Loucy (cell line): ENCODE measurements around the gene PDXK.

Experiments
- H2AFZ ChIP-seq: fragments of 200-600 bp; sonication (generic); 2 replicates; pipeline ENCODE4 v1.6.0; 2016; ENCODE audit warnings: antibody characterized with exemption, mild to moderate bottlenecking, low read length, moderate library complexity
- H3F3A ChIP-seq: fragments of 200-600 bp; 2 replicates; pipeline ENCODE4 v1.6.0; 2016; ENCODE audit warnings: antibody characterized with exemption, low read depth, mild to moderate bottlenecking
- H3K27me3 ChIP-seq: fragments of 200-600 bp; sonication (generic); 2 replicates; pipeline ENCODE4 v1.6.1; 2014; ENCODE audit warnings: low read length, mild to moderate bottlenecking; ENCODE audit not compliant: insufficient read depth, poor library complexity, severe bottlenecking
- H3K36me3 ChIP-seq: fragments of 200-600 bp; sonication (generic); 2 replicates; pipeline ENCODE4 v1.6.1; 2016; ENCODE audit warnings: low read length; ENCODE audit not compliant: insufficient read depth
- H3K4me1 ChIP-seq: fragments of 200-600 bp; sonication (generic); 2 replicates; pipeline ENCODE4 v1.5.1; 2014; ENCODE audit warnings: low read length, mild to moderate bottlenecking; ENCODE audit not compliant: insufficient read depth, poor library complexity, severe bottlenecking
- H3K4me2 ChIP-seq: fragments of 200-600 bp; sonication (generic); 2 replicates; pipeline ENCODE4 v1.6.0; 2014; ENCODE audit warnings: antibody characterized with exemption, low read length, low read depth, mild to moderate bottlenecking; ENCODE audit not compliant: poor library complexity, severe bottlenecking
- H3K4me3 ChIP-seq: fragments of 200-600 bp; sonication (generic); 2 replicates; pipeline ENCODE4 v1.5.1; 2014; ENCODE audit warnings: low read length, mild to moderate bottlenecking, mixed read lengths; ENCODE audit not compliant: poor library complexity, severe bottlenecking
- H3K79me2 ChIP-seq: fragments of 200-600 bp; sonication (generic); 2 replicates; pipeline ENCODE4 v1.6.1; 2014; ENCODE audit warnings: low read length; ENCODE audit not compliant: insufficient read depth
- H3K9ac ChIP-seq: fragments of 200-600 bp; sonication (generic); 2 replicates; pipeline ENCODE4 v1.6.0; 2014; ENCODE audit warnings: mild to moderate bottlenecking, low read depth, low read length, moderate library complexity; ENCODE audit not compliant: poor library complexity, severe bottlenecking
- H3K9me2 ChIP-seq: fragments of 200-600 bp; sonication (generic); replicated peaks from 2 replicates; pipeline ENCODE4 v1.6.1; 2016; ENCODE audit warnings: low read depth, low read length, mixed read lengths
- H3K9me3 ChIP-seq: fragments of 200-600 bp; sonication (generic); 2 replicates; pipeline ENCODE4 v1.6.1; 2014; ENCODE audit warnings: mild to moderate bottlenecking, antibody characterized with exemption, low read length, low read depth; ENCODE audit not compliant: insufficient read depth
- H4K20me1 ChIP-seq: fragments of 200-600 bp; sonication (generic); 2 replicates; pipeline ENCODE4 v1.6.0; 2014; ENCODE audit warnings: antibody characterized with exemption, low read length, mild to moderate bottlenecking; ENCODE audit not compliant: insufficient read depth, poor library complexity, severe bottlenecking
- EZH2phosphoT487 ChIP-seq: fragments of 200-600 bp; IDR thresholded peaks from 2 replicates; pipeline ENCODE4 v1.6.1; 2018; ENCODE audit warnings: antibody characterized with exemption, mild to moderate bottlenecking, moderate library complexity, borderline replicate concordance
- TF ChIP-seq, protein P1 (sequence below): fragments of 200-600 bp; sonication (generic); conservative IDR thresholded peaks from 2 replicates; pipeline ENCODE4 v1.5.1; 2014; ENCODE audit warnings: mild to moderate bottlenecking, antibody characterized with exemption, low read length

The PDXK gene

DNA sequence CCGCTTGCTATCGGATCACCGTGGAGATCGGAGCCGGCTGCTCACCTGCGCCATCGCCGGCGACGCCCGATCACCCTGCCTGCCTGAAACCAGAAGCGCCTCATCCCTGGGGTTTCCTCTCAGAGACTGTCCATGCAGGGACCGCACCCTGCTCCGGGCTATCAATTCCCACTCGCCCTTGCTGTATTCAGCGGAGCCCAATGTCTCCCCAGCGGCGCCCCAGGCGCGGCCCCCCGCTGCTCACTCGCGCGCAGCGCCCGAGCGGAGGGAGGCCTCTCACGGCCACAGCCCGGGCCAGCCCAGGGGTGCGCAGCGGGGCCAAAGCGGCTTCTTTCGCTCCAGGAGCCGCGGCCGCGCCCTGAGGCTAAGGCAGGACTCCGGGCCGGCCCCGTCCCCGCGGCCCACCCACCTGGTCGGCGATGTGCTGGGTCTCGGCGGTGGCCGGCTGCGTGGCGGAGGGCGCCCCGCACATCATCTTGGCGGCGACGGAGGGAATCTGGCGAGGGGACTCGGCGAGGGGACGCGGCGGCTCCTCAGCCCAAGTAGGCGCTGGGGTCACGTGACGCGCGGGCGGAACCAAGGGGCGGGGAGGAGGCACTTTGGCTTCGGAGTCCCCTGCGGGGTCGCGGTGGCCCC lies 57.0 kb downstream of the PDXK start, which contains the start of gene CSTB:
CSTB (minus strand) TSS at position 514 of the 636 bp plus-strand sequence; CDS start at position 475, 39 bp downstream.
- Histone ChIP-seq H3K9ac (peak within 1 kb of the TSS; percentile 82), H3K79me2 (peaks cover 41% of the 10 kb centered on the region), H3K9me2 (no peaks in the 10 kb centered on the region), H3K36me3 (peaks cover 11% of the 10 kb centered on the region; the same call in 1 of the 2 replicates), H3K27me3 (no peaks in the 10 kb centered on the region), H2AFZ (peak within 1 kb of the TSS; percentile 83), H4K20me1 (peaks cover 22% of the 10 kb centered on the region), H3K9me3 (no peaks in the 10 kb centered on the region), H3K4me2 (peak within 1 kb of the TSS; percentile 88), H3F3A (peaks cover 6% of the 10 kb centered on the region; the same call in 1 of the 2 replicates), H3K4me3 (peak within 1 kb of the TSS; percentile 81), H3K4me1 (peaks cover 46% of the 10 kb centered on the region)
- TF ChIP-seq, protein P1, sequence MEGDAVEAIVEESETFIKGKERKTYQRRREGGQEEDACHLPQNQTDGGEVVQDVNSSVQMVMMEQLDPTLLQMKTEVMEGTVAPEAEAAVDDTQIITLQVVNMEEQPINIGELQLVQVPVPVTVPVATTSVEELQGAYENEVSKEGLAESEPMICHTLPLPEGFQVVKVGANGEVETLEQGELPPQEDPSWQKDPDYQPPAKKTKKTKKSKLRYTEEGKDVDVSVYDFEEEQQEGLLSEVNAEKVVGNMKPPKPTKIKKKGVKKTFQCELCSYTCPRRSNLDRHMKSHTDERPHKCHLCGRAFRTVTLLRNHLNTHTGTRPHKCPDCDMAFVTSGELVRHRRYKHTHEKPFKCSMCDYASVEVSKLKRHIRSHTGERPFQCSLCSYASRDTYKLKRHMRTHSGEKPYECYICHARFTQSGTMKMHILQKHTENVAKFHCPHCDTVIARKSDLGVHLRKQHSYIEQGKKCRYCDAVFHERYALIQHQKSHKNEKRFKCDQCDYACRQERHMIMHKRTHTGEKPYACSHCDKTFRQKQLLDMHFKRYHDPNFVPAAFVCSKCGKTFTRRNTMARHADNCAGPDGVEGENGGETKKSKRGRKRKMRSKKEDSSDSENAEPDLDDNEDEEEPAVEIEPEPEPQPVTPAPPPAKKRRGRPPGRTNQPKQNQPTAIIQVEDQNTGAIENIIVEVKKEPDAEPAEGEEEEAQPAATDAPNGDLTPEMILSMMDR, result peak; percentile 26; the same call in 1 of the 2 replicates
- TF ChIP-seq EZH2phosphoT487, result no peak

DNA sequence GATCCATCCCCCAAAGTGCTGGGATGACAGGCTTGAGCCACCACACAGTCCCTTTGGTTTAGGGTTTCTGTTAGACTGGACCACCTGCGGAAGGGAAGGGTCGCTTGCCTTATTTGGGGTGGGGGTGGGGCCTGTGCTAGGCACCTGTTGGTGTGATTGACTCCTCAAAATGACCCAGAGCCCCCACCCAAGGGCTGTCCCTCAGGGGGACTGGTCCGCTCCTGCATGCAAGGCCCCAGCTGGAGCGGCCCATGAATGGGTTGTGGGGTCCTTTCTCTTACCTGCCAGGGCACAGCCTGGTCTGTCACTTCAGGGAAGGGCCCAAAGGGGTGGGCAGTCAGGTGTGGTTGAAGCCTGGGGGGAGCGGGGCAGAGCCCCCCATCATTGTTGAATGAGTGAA lies 59.0 kb downstream of the PDXK start:
- peak overlapping the region; percentile 74 for H3K9ac ChIP-seq
- H3K4me3 ChIP-seq, result peak overlapping the region; percentile 64
- no peaks in the 10 kb centered on the region for H3K27me3 ChIP-seq
- no peak overlapping the region for H2AFZ ChIP-seq
- H3K4me1 ChIP-seq, result peaks cover 56% of the 10 kb centered on the region
- peaks cover 22% of the 10 kb centered on the region for H4K20me1 ChIP-seq
- H3K79me2 ChIP-seq, result peaks cover 41% of the 10 kb centered on the region
- no peaks in the 10 kb centered on the region for H3K9me2 ChIP-seq
- TF ChIP-seq EZH2phosphoT487, result no peak
- TF ChIP-seq, protein P1, result no peak
- peaks cover 6% of the 10 kb centered on the region; the same call in 1 of the 2 replicates for H3F3A ChIP-seq
- H3K36me3 ChIP-seq, result peaks cover 9% of the 10 kb centered on the region; the same call in 1 of the 2 replicates
- peak overlapping the region; percentile 78 for H3K4me2 ChIP-seq
- H3K9me3 ChIP-seq, result no peaks in the 10 kb centered on the region

DNA sequence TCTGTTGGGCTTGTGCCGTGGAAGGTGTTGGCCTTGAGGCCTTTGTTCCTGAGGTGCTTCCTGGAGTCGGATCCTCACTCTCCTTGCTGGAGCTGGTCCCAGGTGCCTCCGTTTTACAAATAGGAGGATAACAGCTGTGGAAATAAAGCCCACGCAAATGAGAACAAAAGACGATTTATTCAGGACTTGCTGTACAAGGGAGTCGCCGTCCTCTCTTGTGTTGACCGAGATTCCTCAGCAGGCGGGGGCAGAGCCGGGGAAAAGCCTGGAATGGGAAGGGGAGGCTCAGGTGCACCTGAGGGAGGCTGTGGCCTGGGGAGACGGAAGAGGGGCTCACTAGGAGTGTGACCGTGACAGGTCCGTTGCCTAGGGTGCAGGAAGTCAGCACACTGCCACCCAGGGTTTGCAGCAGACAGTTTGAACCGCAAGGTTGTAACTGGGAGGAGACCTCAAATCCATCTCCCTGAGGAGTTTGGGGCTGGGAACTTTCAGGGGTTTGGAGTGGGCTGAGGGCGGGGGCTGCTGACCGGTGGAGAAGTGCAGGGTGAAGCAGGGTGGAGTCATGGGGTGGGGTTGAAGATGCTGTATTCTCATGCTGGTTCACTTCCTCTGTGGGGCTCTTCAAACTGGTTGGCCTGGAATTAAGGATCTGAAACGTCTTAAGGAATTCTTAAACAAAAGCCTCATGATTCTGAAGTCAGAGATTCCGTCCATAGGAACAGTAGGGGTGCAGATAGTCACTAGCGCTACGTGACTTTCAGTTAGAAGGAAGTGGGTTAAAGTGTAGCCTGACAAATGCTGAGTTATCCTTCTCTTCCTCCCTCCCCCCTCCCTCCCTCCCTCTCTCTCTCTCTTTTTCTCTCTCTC lies 59.8 kb downstream of the PDXK start:
- Histone ChIP-seq H3K27me3 (no peaks in the 10 kb centered on the region), H3K4me2 (peak overlapping the region; percentile 78), H3K36me3 (0 out of 2 replicates have a peak, but pooled peaks cover 1% of the 10 kb centered on the region), H3K4me1 (peaks cover 63% of the 10 kb centered on the region), H3K79me2 (peaks cover 34% of the 10 kb centered on the region), H3K4me3 (peak overlapping the region; percentile 64), H3K9ac (peak overlapping the region; percentile 74), H4K20me1 (peaks cover 22% of the 10 kb centered on the region), H3K9me2 (no peaks in the 10 kb centered on the region), H2AFZ (peak overlapping the region; percentile 23; the same call in 1 of the 2 replicates), H3K9me3 (no peaks in the 10 kb centered on the region), H3F3A (peaks cover 6% of the 10 kb centered on the region; the same call in 1 of the 2 replicates)
- TF ChIP-seq, protein P1, result 0 out of 2 replicates have a peak, but pooled peaks have one; percentile 19
- no peak for TF ChIP-seq EZH2phosphoT487
